GM21390 (cell line): ENCODE data around the gene AGPAT3.

Experiments
- ATAC-seq: cut with Tn5 transposase; IDR thresholded peaks from one replicate; pipeline ENCODE4 v1.9.1; 2021; ENCODE audit not compliant: unreplicated experiment

The AGPAT3 gene

GRCh38 chr21:43861706-43862105, 3.3 kb upstream of the AGPAT3 start:
- ATAC-seq = no peak

DNA sequence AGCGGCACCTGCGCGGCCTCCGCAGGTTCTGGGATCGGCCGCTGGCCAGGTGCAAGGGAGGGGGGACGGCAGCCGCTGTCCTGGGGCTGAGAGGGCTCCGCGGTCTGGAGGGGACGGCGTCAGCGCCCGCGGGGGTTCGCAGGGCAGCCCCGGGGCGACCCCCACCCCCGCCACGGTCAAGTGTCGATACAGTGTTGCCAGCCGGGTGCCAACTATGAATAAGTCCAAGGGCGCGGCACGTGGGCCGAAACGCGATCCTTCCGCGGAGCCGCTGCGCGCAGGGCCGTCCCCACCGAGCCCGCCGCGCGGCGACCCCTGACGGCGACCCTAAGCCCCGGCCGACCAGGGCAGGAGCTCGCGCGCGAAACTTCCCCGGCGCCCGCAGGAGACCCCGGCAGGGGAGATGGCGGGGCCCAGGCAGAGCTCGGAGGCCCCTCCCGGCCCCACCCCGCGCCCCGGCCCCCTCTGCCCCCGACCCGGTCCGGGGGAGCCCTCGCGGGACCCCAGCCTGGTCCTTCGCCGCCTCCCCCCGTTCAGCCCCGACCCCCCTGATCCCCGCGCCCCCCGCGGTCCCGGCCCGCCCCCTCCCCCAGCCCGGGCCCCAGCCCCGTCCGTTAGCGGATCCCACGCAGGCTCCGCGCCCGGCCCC, 586 bp upstream of the AGPAT3 start:
- no peak for ATAC-seq

DNA sequence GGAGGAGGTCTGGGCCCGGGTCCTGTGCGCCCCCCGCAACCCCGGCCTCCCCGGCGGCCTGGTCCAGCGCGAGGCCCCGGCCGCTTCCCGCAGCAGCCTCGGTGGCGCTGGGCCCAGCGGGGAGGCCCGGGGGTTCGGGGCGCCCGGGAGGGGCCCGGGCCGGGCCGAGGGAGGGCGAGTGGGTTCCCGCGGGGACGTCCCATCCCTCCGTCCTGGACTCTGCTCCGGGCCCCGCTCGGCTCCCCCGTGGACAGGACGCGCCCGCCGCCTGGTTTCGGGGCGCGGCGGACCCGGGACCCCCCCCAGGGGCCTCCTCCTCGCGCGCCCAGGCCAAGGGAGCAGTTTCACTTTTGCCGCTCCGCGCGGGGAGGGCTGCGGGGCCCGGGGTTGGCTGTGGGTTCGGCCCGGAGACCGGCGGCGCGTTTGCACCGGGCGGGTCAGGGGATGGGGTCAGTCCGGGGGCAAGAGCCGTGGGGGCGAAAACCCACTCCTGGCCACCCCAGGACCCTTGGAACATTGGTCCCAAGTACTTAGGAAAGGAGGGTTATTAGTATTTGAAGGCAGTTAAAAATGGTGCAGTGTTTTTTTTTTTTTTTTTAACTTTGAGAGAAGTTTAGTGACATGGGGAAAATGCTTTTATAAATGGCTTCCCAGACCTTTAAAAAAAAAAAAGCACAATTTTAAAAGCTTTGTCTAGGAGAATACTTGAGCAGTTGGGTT, 677 bp downstream of the AGPAT3 start:
- no peak for ATAC-seq

DNA sequence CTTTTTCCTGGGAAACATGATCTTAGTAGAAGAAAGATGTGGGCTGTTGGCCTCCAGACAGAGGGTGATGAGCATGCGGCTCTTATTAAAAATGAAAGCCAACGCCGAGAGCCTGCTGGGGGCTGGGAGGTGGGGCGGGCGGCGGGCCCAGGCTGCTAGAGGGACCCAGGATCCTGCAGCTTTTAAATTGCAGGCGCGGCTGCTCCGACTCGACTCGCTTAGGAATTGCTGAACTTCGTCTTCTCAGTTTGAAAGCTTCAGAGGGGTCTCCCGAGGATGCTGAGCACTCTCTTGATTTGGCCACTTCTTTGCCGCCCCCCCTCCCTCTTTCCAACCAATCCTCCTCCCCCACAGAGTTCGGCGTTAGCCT, 1.2 kb downstream of the AGPAT3 start:
- no peak for ATAC-seq

- ATAC-seq = no peak
Observed at GRCh38 chr21:43866659-43867331, 1.8 kb downstream of the AGPAT3 start.

- no peak for ATAC-seq
Observed at GRCh38 chr21:43867332-43867703, 2.3 kb downstream of the AGPAT3 start.

DNA sequence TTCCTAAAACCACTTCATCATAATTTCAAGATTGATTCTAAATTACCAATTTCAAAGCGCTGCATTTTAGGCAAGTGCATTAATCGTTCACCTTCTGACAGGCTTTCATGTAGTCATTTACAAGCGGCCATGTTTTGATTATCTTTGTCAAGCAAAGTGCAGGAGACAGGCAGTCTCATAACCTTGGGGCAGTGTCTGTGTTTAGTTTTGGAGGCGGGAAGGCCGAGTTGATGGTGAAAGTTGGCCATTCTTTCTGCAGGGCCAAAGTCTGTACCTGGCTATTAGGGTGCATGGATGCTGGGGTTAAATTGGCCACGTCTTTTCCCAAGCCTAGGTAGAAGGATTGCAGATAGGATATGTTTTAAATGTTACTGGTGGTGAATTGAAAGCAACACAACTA, 2.9 kb downstream of the AGPAT3 start:
- ATAC-seq = no peak

- no peak for ATAC-seq
Observed at GRCh38 chr21:43868461-43868860, 3.4 kb downstream of the AGPAT3 start.

- ATAC-seq = no peak
Observed at GRCh38 chr21:43869486-43870325, 4.7 kb downstream of the AGPAT3 start.

DNA sequence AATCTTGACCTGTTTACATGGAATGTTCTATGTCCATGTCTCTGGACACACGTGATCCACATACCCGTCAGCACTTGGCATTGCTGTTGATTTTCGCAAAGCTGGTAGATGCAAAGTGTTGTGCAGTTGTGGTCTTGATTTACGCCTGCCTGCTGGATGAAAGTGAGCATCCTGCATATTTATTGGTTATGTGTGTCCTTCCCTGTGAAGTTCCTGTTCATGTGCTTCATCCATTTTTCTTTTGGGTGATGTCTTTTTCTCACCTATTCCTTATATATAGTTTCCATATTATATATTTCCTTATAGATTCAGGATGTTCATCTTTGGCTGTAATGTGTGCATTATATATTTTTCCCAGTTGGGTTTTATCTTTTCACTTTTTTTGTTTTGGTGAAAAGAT, 6.5 kb downstream of the AGPAT3 start:
- ATAC-seq = no peak

- ATAC-seq = no peak
Observed at GRCh38 chr21:43872531-43873197, 7.6 kb downstream of the AGPAT3 start.

DNA sequence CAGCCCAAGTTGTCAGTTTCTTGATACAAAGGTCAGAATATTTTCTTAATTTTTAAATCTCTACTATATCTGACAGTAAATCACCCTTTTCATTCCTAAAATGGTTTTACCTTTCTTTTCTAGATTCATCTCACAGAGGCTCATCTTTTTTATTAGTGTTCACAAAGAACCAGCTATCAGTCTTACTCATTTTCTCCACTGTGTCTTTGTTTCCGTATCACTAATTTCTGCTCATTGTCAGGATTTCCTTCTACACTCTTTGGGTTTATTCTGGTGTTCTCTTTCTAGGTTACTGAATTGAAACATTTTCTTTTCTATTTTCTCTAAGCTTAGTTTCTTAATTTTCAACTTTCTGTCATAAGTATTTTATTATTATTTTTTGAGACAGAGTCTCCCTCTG, 8.7 kb downstream of the AGPAT3 start:
- ATAC-seq = no peak

GRCh38 chr21:43874085-43874805, 9.2 kb downstream of the AGPAT3 start:
- ATAC-seq = no peak

- ATAC-seq = no peak
Observed at GRCh38 chr21:43876605-43877004, 11.6 kb downstream of the AGPAT3 start.

- no peak for ATAC-seq
Observed at GRCh38 chr21:43877936-43878575, 13.0 kb downstream of the AGPAT3 start.

DNA sequence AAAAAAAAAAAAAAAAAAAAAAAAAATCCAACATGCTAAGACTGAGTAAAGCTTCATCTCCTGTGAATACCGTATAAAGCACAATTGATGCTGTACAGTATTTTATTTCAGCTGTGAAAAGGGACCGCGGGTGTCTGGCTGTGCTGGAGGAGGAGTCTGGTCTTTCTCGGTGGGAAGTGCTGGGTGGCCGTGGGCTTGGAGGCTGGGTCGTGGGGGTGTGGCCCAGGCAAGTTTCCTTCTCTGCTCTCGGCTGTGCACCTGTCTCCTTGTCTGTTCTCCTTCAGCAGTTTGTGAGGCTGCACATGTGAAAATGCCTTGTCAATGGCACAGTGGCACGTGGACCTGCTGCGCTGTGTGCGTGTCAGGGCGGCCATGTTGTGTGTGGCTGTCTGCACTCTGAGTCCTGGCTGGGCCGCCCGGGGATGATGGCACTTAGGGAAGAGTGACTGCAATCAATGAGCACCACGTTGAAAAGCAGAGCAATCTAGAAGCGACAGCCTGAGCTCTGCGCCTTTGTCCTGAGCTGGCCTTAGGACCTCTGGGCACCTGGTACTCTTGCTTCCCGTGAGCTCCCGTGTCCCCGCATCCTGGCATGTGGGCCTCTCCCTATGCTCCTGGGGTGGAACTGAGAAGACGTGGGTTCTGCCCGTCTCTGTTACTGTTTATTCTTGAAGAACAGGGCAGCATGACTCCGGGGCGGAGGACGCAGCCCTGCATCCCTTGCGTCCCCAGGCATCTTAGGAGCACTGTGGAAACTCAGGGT, 14.5 kb downstream of the AGPAT3 start:
- no peak for ATAC-seq

GRCh38 chr21:43880111-43880985, 15.3 kb downstream of the AGPAT3 start:
- no peak for ATAC-seq

DNA sequence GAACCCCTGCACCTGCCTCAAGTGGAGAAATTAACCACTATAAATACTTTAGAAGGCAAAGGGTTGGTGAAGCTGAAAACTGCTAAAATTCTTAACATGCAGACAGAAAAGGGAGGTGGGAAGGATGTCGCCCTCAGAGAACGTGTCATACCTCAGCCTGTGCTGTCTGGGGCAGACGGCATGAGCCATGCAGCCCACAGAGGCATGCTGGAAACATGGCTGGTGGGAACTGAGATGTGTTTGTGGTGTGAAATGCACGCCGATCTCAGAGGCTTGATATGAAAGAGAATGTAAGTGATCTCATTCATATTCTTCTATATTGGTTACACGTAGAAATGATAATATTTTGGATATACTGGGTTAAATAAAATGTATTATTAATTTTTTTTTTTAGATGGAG, 16.3 kb downstream of the AGPAT3 start:
- ATAC-seq = no peak
